ENCODE measurements around the gene RNF32. TPM values are rescaled to one million over a fixed set of nuclear protein-coding genes. Genes with fewer than 3 reads are reported as not detected.
"Not testable (repeated sequence)": the region's sequence is repeated elsewhere in the genome, so short reads cannot be mapped to it uniquely, and the experiment has no call there.

Gene RNF32
- total RNA-seq, 1 experiment from 2014 or later: 0.18 TPM

DNA sequence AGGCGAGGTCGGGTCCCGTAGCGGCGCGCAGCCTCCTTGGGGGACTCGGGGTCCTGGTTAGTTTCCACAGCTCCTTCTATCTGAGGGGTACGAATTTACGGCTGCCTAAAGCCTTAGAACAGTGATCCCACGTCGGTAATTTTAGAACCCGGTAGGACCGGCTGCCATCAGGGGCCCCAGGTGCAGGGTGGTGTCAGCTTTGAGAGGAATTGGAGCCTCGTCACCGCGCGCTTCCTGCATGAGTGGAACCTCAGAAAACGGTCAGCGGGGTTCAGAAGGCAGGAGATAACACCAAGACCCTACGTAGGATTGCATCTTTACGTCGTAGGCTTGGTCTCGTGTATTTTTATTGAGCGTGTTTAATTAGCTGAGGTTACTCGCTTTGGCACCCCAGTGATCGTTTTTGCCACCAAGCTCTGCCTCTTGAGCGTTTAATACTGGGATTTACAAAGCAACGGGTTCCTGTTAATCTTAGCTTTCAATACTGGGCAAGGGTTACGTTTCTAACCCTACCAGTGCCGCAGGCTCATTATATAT is 443 bp downstream of the RNF32 start:
- DNase-seq (ENCODE audit: low read depth in 1 of 2, low spot score in 2 of 2): no peak
- H3K27me3 ChIP-seq (replicated peaks): no peaks in the 10 kb centered on the region; the same call in 1 of the 2 replicates
- H3K4me1 ChIP-seq (replicated peaks): peaks cover 17% of the 10 kb centered on the region
- peak overlapping the region; percentile 68 for H3K4me3 ChIP-seq
- peaks cover 14% of the 10 kb centered on the region for H3K9me3 ChIP-seq (replicated peaks)
- no peak overlapping the region for H3K27ac ChIP-seq
- no peaks in the 10 kb centered on the region; the same call in 1 of the 2 replicates for H3K36me3 ChIP-seq

DNA sequence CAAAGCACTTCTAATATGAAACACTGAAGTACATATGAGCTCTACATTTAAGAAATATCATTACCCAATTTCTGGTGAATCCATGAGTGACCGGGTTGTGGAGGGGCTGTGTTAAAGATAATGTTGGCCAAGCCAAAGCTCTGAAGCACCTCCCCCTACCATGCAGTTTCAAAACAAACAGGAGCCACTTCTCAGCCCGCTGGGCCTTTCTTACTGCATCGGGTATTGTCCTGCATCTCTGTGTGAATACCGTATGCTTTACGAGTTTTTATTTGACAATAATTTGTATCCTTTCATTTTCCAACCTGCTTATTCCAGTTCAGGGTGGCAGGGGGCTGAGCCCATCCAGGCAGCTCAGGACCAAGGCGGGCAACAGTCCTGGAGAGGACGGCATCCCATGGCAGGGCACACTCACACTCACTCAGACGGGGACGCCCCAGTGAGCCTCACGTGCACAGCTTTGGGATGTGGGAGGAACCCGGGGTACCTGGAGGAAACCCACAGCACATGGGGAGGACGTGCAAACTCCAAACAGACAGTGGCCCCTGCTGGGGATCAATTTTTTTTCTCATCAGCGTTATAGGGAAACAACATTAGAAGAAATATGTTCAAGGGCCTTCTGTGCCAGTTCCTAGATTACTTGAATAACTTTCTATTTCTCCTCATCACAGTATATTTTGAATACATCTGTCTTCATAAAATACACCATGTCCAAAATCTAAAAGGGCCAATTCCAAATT is 1.9 kb downstream of the RNF32 start:
- Histone ChIP-seq H3K36me3 (no peaks in the 10 kb centered on the region; the same call in 1 of the 2 replicates), H3K27ac (no peak overlapping the region), H3K4me3 (no peak overlapping the region), H3K9me3 (replicated peaks) (peaks cover 14% of the 10 kb centered on the region), H3K27me3 (replicated peaks) (no peaks in the 10 kb centered on the region; the same call in 1 of the 2 replicates), H3K4me1 (replicated peaks) (peaks cover 17% of the 10 kb centered on the region)
- DNase-seq (ENCODE audit: low read depth in 1 of 2, low spot score in 2 of 2): no peak

- H3K9me3 ChIP-seq (replicated peaks); H3K4me3 ChIP-seq; H3K27me3 ChIP-seq (replicated peaks); DNase-seq (ENCODE audit: low read depth in 1 of 2, low spot score in 2 of 2); H3K27ac ChIP-seq; H3K36me3 ChIP-seq; H3K4me1 ChIP-seq (replicated peaks): not testable (repeated sequence)
Observed at GRCh38 chr7:156647330-156647729, 6.8 kb downstream of the RNF32 start.

DNA sequence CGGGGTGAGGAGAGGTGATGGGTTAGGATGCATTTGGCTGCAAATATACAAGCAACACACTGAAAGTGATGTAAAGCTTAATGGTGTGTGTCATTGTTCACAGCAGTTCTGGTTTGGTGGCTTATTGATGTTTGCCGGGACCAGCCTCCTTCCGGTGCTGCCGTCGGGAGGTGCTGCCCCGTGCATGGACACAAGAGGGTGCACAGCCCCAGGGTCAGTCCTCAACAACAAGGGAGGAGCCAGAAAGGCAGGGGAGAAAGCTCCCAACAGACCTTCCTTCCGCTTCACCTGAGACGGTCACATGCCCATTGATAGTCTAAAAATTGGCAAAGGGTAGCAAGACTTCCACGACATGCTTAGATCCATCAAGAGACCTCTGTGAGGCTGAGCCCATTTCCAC is 9.5 kb downstream of the RNF32 start:
- Histone ChIP-seq H3K27ac (no peak overlapping the region), H3K4me1 (replicated peaks) (no peaks in the 10 kb centered on the region), H3K4me3 (no peak overlapping the region), H3K27me3 (replicated peaks) (no peaks in the 10 kb centered on the region), H3K36me3 (no peaks in the 10 kb centered on the region), H3K9me3 (replicated peaks) (no peaks in the 10 kb centered on the region)
- no peak for DNase-seq (ENCODE audit: low read depth in 1 of 2, low spot score in 2 of 2)

GRCh38 chr7:156651474-156651873 is 10.9 kb downstream of the RNF32 start:
- H3K36me3 ChIP-seq: no peaks in the 10 kb centered on the region
- no peaks in the 10 kb centered on the region for H3K9me3 ChIP-seq (replicated peaks)
- no peak for DNase-seq (ENCODE audit: low read depth in 1 of 2, low spot score in 2 of 2)
- no peaks in the 10 kb centered on the region for H3K4me1 ChIP-seq (replicated peaks)
- no peaks in the 10 kb centered on the region for H3K27me3 ChIP-seq (replicated peaks)
- no peak overlapping the region for H3K27ac ChIP-seq
- no peak overlapping the region for H3K4me3 ChIP-seq

DNA sequence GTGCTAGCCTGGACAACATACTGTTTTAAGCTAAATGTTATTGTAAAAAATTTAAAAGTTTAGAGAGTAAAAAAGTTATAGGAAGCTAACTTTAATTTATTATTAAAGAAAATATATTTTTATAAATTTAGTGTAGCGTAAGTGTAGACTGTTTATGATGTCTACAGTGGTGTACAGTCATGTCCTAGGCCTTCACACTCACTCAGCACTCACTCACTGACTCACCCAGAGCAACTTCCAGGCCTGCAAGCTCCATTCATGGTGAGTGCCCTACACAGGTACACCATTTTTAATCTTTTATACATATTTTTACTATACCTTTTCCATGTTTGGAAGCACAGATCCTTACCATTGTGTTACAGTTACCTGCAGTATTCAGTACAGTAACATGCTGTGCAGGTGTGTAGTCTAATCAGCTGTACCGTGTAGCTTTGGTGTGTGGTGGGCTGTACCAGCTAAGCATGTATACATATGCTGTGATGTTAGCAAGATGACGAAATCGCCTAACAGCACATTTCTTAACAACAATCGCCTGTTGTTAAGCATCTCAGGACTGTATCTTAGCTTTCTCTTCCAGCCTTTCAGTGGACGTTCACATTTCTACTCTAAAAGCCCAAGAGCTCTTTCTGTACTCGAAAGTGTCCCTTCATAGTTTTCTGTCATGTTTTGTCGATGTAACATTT is 12.5 kb downstream of the RNF32 start:
- DNase-seq (ENCODE audit: low read depth in 1 of 2, low spot score in 2 of 2): no peak
- Histone ChIP-seq H3K4me1 (replicated peaks) (no peaks in the 10 kb centered on the region), H3K9me3 (replicated peaks) (no peaks in the 10 kb centered on the region), H3K27me3 (replicated peaks) (no peaks in the 10 kb centered on the region), H3K36me3 (no peaks in the 10 kb centered on the region), H3K27ac (no peak overlapping the region), H3K4me3 (no peak overlapping the region)

GRCh38 chr7:156654511-156655234 is 14.1 kb downstream of the RNF32 start:
- H3K4me1 ChIP-seq (replicated peaks): no peaks in the 10 kb centered on the region
- no peaks in the 10 kb centered on the region for H3K9me3 ChIP-seq (replicated peaks)
- H3K36me3 ChIP-seq: no peaks in the 10 kb centered on the region
- H3K27ac ChIP-seq: no peak overlapping the region
- no peak for DNase-seq (ENCODE audit: low read depth in 1 of 2, low spot score in 2 of 2)
- H3K4me3 ChIP-seq: no peak overlapping the region
- H3K27me3 ChIP-seq (replicated peaks): no peaks in the 10 kb centered on the region

DNA sequence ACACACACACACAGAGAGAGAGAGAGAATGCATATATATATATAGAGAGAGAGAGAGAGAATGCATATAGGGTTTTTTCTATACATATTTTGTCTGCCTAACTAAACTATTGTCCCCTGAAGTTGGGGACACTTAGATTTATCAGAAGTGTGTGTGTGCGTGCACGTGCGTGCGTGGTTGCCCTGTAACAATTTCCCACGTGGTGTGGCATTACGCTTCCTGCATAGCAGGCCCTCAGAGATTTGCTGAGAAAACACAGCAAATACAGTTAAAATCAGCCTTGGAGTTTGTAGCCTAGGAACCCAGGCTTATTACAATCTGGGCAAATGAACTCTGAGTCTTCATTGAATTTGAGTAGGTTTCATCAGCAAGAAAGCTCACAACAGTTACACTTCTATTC is 14.7 kb downstream of the RNF32 start:
- Histone ChIP-seq H3K36me3 (no peaks in the 10 kb centered on the region), H3K27ac (no peak overlapping the region), H3K4me1 (replicated peaks) (no peaks in the 10 kb centered on the region), H3K27me3 (replicated peaks) (no peaks in the 10 kb centered on the region), H3K9me3 (replicated peaks) (no peaks in the 10 kb centered on the region), H3K4me3 (no peak overlapping the region)
- DNase-seq (ENCODE audit: low read depth in 1 of 2, low spot score in 2 of 2): no peak

GRCh38 chr7:156655983-156656382 is 15.4 kb downstream of the RNF32 start:
- no peak overlapping the region for H3K4me3 ChIP-seq
- no peaks in the 10 kb centered on the region for H3K4me1 ChIP-seq (replicated peaks)
- DNase-seq (ENCODE audit: low read depth in 1 of 2, low spot score in 2 of 2): no peak
- no peaks in the 10 kb centered on the region for H3K36me3 ChIP-seq
- H3K9me3 ChIP-seq (replicated peaks): no peaks in the 10 kb centered on the region
- no peak overlapping the region for H3K27ac ChIP-seq
- H3K27me3 ChIP-seq (replicated peaks): no peaks in the 10 kb centered on the region

GRCh38 chr7:156656598-156656997 is 16.0 kb downstream of the RNF32 start:
- DNase-seq (ENCODE audit: low read depth in 1 of 2, low spot score in 2 of 2): no peak
- Histone ChIP-seq H3K4me1 (replicated peaks) (no peaks in the 10 kb centered on the region), H3K9me3 (replicated peaks) (no peaks in the 10 kb centered on the region)

DNA sequence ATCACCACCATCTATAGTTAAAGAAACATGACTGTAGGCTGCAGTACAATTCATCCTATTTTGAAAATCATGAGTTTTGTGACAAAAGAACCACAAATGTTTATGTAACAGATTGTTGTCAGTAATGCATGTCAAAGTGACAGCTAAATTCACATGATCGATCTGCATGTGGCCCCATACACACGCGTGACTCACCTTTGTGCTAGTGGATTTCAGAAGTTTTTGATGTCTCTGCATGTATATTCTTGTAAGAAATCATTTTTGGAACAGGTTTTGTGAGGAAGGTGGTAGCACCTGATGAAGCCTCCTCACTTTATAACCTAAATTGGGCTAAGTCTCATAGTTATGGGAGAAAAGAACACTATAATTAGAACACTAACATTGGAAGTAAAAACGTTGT is 17.1 kb downstream of the RNF32 start:
- H3K36me3 ChIP-seq: no peaks in the 10 kb centered on the region
- H3K9me3 ChIP-seq (replicated peaks): no peaks in the 10 kb centered on the region
- H3K27ac ChIP-seq: no peak overlapping the region
- H3K27me3 ChIP-seq (replicated peaks): no peaks in the 10 kb centered on the region
- no peak for DNase-seq (ENCODE audit: low read depth in 1 of 2, low spot score in 2 of 2)
- no peak overlapping the region for H3K4me3 ChIP-seq
- no peaks in the 10 kb centered on the region for H3K4me1 ChIP-seq (replicated peaks)

More at GRCh38 chr7:156656598-156656997, 16.0 kb downstream of the RNF32 start:
- Histone ChIP-seq H3K4me3 (no peak overlapping the region), H3K36me3 (no peaks in the 10 kb centered on the region), H3K27me3 (replicated peaks) (no peaks in the 10 kb centered on the region), H3K27ac (no peak overlapping the region)

GRCh38 chr7:156659203-156659602 is 18.6 kb downstream of the RNF32 start:
- no peaks in the 10 kb centered on the region for H3K27me3 ChIP-seq (replicated peaks)
- no peak overlapping the region for H3K4me3 ChIP-seq
- no peaks in the 10 kb centered on the region for H3K9me3 ChIP-seq (replicated peaks)
- H3K36me3 ChIP-seq: no peaks in the 10 kb centered on the region
- no peaks in the 10 kb centered on the region for H3K4me1 ChIP-seq (replicated peaks)
- DNase-seq (ENCODE audit: low read depth in 1 of 2, low spot score in 2 of 2): no peak
- no peak overlapping the region for H3K27ac ChIP-seq

GRCh38 chr7:156659961-156660360 is 19.4 kb downstream of the RNF32 start:
- no peak overlapping the region for H3K27ac ChIP-seq
- H3K36me3 ChIP-seq: no peaks in the 10 kb centered on the region
- DNase-seq (ENCODE audit: low read depth in 1 of 2, low spot score in 2 of 2): no peak
- no peaks in the 10 kb centered on the region for H3K9me3 ChIP-seq (replicated peaks)
- no peak overlapping the region for H3K4me3 ChIP-seq
- no peaks in the 10 kb centered on the region for H3K4me1 ChIP-seq (replicated peaks)
- H3K27me3 ChIP-seq (replicated peaks): no peaks in the 10 kb centered on the region

DNA sequence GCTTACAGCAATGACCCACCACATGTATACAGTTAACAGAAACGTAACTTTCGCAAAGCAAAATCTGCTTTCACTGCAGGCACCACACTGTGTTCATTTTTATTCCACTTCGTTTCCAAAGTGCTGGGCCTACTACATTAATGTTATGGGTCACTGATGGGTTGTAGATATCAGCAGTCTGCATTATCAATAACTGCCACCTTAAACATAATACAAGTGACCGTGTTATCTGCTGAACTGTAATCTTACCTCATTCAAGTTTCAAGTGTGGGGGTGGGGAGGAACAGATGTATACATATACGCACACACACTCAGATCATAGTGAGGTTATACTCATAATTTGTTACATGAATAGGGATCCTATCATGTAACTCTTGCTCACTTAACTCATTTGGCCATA is 21.1 kb downstream of the RNF32 start:
- DNase-seq (ENCODE audit: low read depth in 1 of 2, low spot score in 2 of 2): no peak
- no peaks in the 10 kb centered on the region for H3K9me3 ChIP-seq (replicated peaks)
- H3K36me3 ChIP-seq: no peaks in the 10 kb centered on the region
- H3K4me1 ChIP-seq (replicated peaks): no peaks in the 10 kb centered on the region
- H3K4me3 ChIP-seq: no peak overlapping the region
- no peaks in the 10 kb centered on the region for H3K27me3 ChIP-seq (replicated peaks)
- H3K27ac ChIP-seq: no peak overlapping the region
